CD14-positive monocyte (primary cell): ENCODE measurements around the gene OSBP2. TPM values are rescaled to one million over a fixed set of nuclear protein-coding genes. Genes with fewer than 3 reads are reported as not detected.

ENCODE experiments used
- DNase-seq, 3 donors: peaks; one replicate each; pipeline ENCODE4 v3.0.0-alpha.2; 2011 to 2022
- H2AFZ ChIP-seq: 2 replicates; pipeline ENCODE4 v1.6.0; 2012; ENCODE audit warnings: mild to moderate bottlenecking, low read depth, low read length, inconsistent platforms; ENCODE audit not compliant: insufficient read depth, poor library complexity, severe bottlenecking
- H3K27ac ChIP-seq, 2 donors: 1 replicate in 1 of 2; 2 replicates in 1 of 2; pipeline ENCODE4 v1.5.1; 2012 to 2013; ENCODE audit warnings: low read length in 2 of 2, control low read depth in 1 of 2, inconsistent platforms in 1 of 2, low read depth in 1 of 2, mild to moderate bottlenecking in 1 of 2
- H3K27me3 ChIP-seq, 2 donors: one replicate each; pipeline versions ENCODE4 v1.6.0 to v1.6.1; 2011 to 2013; ENCODE audit warnings: low read length in 2 of 2; ENCODE audit not compliant: control insufficient read depth in 2 of 2, insufficient read depth in 2 of 2
- H3K36me3 ChIP-seq, 2 donors: replicated peaks in 1 of 2; 1 replicate in 1 of 2; 2 replicates in 1 of 2; pipeline versions ENCODE4 v1.5.1 to v1.6.1; 2012 to 2013; ENCODE audit warnings: low read length in 2 of 2, control low read depth in 1 of 2, inconsistent platforms in 1 of 2, mild to moderate bottlenecking in 1 of 2; ENCODE audit not compliant: insufficient read depth in 2 of 2, control insufficient read depth in 1 of 2
- H3K4me1 ChIP-seq, 2 donors: 1 replicate in 1 of 2; 2 replicates in 1 of 2; pipeline versions ENCODE4 v1.5.1 to v1.6.1; 2012 to 2013; ENCODE audit warnings: low read length in 2 of 2, control low read depth in 1 of 2, inconsistent platforms in 1 of 2, mild to moderate bottlenecking in 1 of 2, moderate library complexity in 1 of 2; ENCODE audit not compliant: insufficient read depth in 2 of 2, control insufficient read depth in 1 of 2
- H3K4me2 ChIP-seq: replicated peaks from 2 replicates; pipeline ENCODE3; 2012; ENCODE audit warnings: low read length, moderate library complexity, mild to moderate bottlenecking; ENCODE audit not compliant: poor library complexity, severe bottlenecking; ENCODE audit errors: extremely low read depth
- H3K4me3 ChIP-seq, 3 experiments: fragments of 200-600 bp in 1 of 3; sonication (generic) in 1 of 3; replicated peaks in 1 of 3; 1 replicate in 2 of 3; 2 replicates in 1 of 3; pipeline ENCODE4 v1.5.1; 2011 to 2013; ENCODE audit warnings: low read length in 3 of 3, mild to moderate bottlenecking in 3 of 3, control low read depth in 2 of 3, low read depth in 2 of 3, inconsistent platforms in 1 of 3, moderate library complexity in 1 of 3
- H3K79me2 ChIP-seq: 2 replicates; pipeline ENCODE4 v1.6.0; 2012; ENCODE audit warnings: mild to moderate bottlenecking, control low read depth, inconsistent platforms, low read length, moderate library complexity; ENCODE audit not compliant: insufficient read depth
- H3K9ac ChIP-seq: 2 replicates; pipeline ENCODE4 v1.6.0; 2017; ENCODE audit warnings: low read length, mild to moderate bottlenecking; ENCODE audit not compliant: insufficient read depth, poor library complexity, severe bottlenecking
- H3K9me3 ChIP-seq, 2 donors: replicated peaks in 1 of 2; 1 replicate in 1 of 2; 2 replicates in 1 of 2; pipeline versions ENCODE4 v1.5.1 to v1.6.1; 2012 to 2013; ENCODE audit warnings: low read length in 2 of 2, control low read depth in 1 of 2; ENCODE audit not compliant: control insufficient read depth in 1 of 2, insufficient read depth in 1 of 2
- H4K20me1 ChIP-seq: 2 replicates; pipeline ENCODE4 v1.6.0; 2012; ENCODE audit warnings: mild to moderate bottlenecking, low read length, control low read depth, moderate library complexity; ENCODE audit not compliant: insufficient read depth
- H3K27ac Mint-ChIP-seq, 7 donors: one replicate each; pipeline ENCODE4 v1.8.0; 2020; ENCODE audit warnings: mild to moderate bottlenecking in 7 of 7, mixed read lengths in 7 of 7, moderate library complexity in 6 of 7, inconsistent platforms in 2 of 7
- H3K27me3 Mint-ChIP-seq, 3 donors: one replicate each; pipeline ENCODE4 v1.8.0; 2021 to 2022; ENCODE audit warnings: low read depth in 3 of 3, mild to moderate bottlenecking in 3 of 3, mixed read lengths in 3 of 3, moderate library complexity in 3 of 3, inconsistent platforms in 1 of 3
- H3K36me3 Mint-ChIP-seq, 2 donors: one replicate each; pipeline ENCODE4 v1.8.0; 2020; ENCODE audit warnings: mixed read lengths in 2 of 2, inconsistent platforms in 1 of 2, mild to moderate bottlenecking in 1 of 2
- H3K4me1 Mint-ChIP-seq: one replicate; pipeline ENCODE4 v1.8.0; 2020; ENCODE audit warnings: mild to moderate bottlenecking, mixed read lengths
- H3K4me3 Mint-ChIP-seq, 2 donors: one replicate each; pipeline ENCODE4 v1.8.0; 2020; ENCODE audit warnings: mild to moderate bottlenecking in 2 of 2, mixed read lengths in 2 of 2, moderate library complexity in 1 of 2
- H3K9me3 Mint-ChIP-seq, 7 donors: one replicate each; pipeline ENCODE4 v1.8.0; 2020 to 2022; ENCODE audit warnings: mixed read lengths in 7 of 7, mild to moderate bottlenecking in 6 of 7, moderate library complexity in 6 of 7, inconsistent platforms in 2 of 7
- WGBS: methylation state at CpG from one replicate; pipeline ENCODE4 v1.1.5; 2013; ENCODE audit warnings: missing lambda C conversion rate; ENCODE audit not compliant: insufficient coverage; 5-methylcytosine and 5-hydroxymethylcytosine counted together
- intact Hi-C, 2 donors: fragments of 100-400 bp; cut with micrococcal nuclease; formaldehyde crosslinking; loops; one replicate each; pipeline versions ENCODE4 v1.15.0 to v1.15.1; 2023
- polyA plus RNA-seq, 3 donors: library from polyadenylated mRNA; depleted of rRNA in 1 of 3; unstranded in 2 of 3; stranded (reverse) in 1 of 3; fragments of 300-500 nt in 2 of 3; fragments of >200 nt in 1 of 3; fragmentation: Illumina TruSeq in 2 of 3; gene quantifications; 1 replicate in 2 of 3; 2 replicates in 1 of 3; pipeline ENCODE4 v1.2.3, GENCODE V29; 2012 to 2021
- TF ChIP-seq, protein P1 (sequence below): fragments of 200-600 bp; IDR thresholded peaks from one replicate; pipeline ENCODE4 v1.8.0; 2022; ENCODE audit warnings: antibody characterized with exemption, mild to moderate bottlenecking

OSBP2 gene
- polyA plus RNA-seq, 3 donors: 0.21 to 0.54 TPM; not detected in 1

GRCh38 chr22:30803679-30804078 lies 109.0 kb downstream of the OSBP2 start:
- Histone ChIP-seq H2AFZ (no peak overlapping the region), H3K36me3 (no peaks in the 10 kb centered on the region), H3K4me1 (no peaks in the 10 kb centered on the region), H3K27me3 (peaks cover 23 to 27% of the 10 kb centered on the region in 2 donors), H3K9me3 (no peaks in the 10 kb centered on the region), H3K27ac (no peak overlapping the region), H4K20me1 (no peaks in the 10 kb centered on the region), H3K4me2 (no peak overlapping the region), H3K9ac (no peak overlapping the region), H3K4me3 (no peak overlapping the region), H3K79me2 (no peaks in the 10 kb centered on the region)
- H3K4me3 Mint-ChIP-seq: peak overlapping the region in 1 of 2 donors; percentile 46
- TF ChIP-seq, protein P1, sequence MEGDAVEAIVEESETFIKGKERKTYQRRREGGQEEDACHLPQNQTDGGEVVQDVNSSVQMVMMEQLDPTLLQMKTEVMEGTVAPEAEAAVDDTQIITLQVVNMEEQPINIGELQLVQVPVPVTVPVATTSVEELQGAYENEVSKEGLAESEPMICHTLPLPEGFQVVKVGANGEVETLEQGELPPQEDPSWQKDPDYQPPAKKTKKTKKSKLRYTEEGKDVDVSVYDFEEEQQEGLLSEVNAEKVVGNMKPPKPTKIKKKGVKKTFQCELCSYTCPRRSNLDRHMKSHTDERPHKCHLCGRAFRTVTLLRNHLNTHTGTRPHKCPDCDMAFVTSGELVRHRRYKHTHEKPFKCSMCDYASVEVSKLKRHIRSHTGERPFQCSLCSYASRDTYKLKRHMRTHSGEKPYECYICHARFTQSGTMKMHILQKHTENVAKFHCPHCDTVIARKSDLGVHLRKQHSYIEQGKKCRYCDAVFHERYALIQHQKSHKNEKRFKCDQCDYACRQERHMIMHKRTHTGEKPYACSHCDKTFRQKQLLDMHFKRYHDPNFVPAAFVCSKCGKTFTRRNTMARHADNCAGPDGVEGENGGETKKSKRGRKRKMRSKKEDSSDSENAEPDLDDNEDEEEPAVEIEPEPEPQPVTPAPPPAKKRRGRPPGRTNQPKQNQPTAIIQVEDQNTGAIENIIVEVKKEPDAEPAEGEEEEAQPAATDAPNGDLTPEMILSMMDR: no peak
- H3K4me1 Mint-ChIP-seq: no peaks in the 10 kb centered on the region
- no peaks in the 10 kb centered on the region for H3K36me3 Mint-ChIP-seq
- peak overlapping the region in 1 of 7 donors; percentile 66 for H3K27ac Mint-ChIP-seq
- no peak for DNase-seq
- peaks cover 28 to 39% (median 37%) of the 10 kb centered on the region in 3 donors for H3K27me3 Mint-ChIP-seq
- intact Hi-C loops: no loop called here
- 90% methylated on average over 4 of the region's 5 CpGs for WGBS
- peaks cover 0 to 10% (median 5%) of the 10 kb centered on the region in 7 donors for H3K9me3 Mint-ChIP-seq

DNA sequence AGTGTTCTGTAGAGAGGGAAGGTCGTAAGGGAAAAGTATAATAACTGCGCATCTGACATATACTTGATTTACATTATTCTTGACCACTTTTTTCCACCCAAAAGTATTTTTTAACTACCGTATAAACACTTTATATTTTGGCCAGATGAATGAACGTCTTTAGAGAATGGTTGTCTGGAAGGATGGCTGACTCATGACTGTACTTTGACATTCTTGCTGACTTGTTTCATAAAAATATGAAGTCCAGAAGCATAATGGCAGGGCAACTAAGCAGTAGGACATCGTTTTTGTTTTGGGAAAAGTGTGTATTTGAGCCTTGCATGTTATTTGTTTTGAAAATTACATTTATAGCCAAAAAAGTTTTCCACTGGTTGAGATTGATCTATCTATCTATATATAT lies 110.0 kb downstream of the OSBP2 start:
- H3K27me3 ChIP-seq: peaks cover 23 to 27% of the 10 kb centered on the region in 2 donors
- H3K4me1 ChIP-seq: no peaks in the 10 kb centered on the region
- no peak overlapping the region for H3K27ac ChIP-seq
- no peak overlapping the region for H3K4me3 ChIP-seq
- DNase-seq: no peak
- Mint-ChIP-seq H3K4me3 (no peak overlapping the region), H3K9me3 (peaks cover 0 to 10% (median 4%) of the 10 kb centered on the region in 7 donors), H3K27me3 (peaks cover 23 to 38% (median 37%) of the 10 kb centered on the region in 3 donors), H3K4me1 (no peaks in the 10 kb centered on the region), H3K36me3 (no peaks in the 10 kb centered on the region), H3K27ac (no peak overlapping the region)
- no peaks in the 10 kb centered on the region for H4K20me1 ChIP-seq
- 100% methylated on average over 1 of the region's 5 CpGs for whole genome bisulfite sequencing
- intact Hi-C loops: no loop called here
- H2AFZ ChIP-seq: no peak overlapping the region
- no peak overlapping the region for H3K9ac ChIP-seq
- H3K36me3 ChIP-seq: no peaks in the 10 kb centered on the region
- no peaks in the 10 kb centered on the region for H3K79me2 ChIP-seq
- H3K9me3 ChIP-seq: no peaks in the 10 kb centered on the region
- H3K4me2 ChIP-seq: no peak overlapping the region
- TF ChIP-seq, protein P1: no peak
